ENCODE measurements around the gene CCR1.

Gene CCR1

GRCh38 chr3:46208167-46208704 lies at the start of gene CCR1:
Gene CCR1, minus strand, starts transcription at chr3:46208313. Its CDS starts 4,000 bp downstream, at chr3:46204313.
- DNase-seq, result peak; percentile 54

- DNase-seq, result no peak
Measured at GRCh38 chr3:46252980-46253379, 44.9 kb upstream of the CCR1 start.

- DNase-seq, result no peak
Measured at GRCh38 chr3:46245146-46245545, 37.0 kb upstream of the CCR1 start.

- DNase-seq, result no peak
Measured at GRCh38 chr3:46243560-46243959, 35.4 kb upstream of the CCR1 start.

GRCh38 chr3:46242120-46242519 lies 34.0 kb upstream of the CCR1 start, which contains the start of gene CCR3:
Gene CCR3, plus strand, starts transcription at chr3:46242460. Its CDS starts 22,699 bp downstream, at chr3:46265159.
- DNase-seq, result no peak

GRCh38 chr3:46239952-46240351 lies 31.8 kb upstream of the CCR1 start:
- no peak for DNase-seq

- DNase-seq, result no peak
Measured at GRCh38 chr3:46239301-46239938, 31.3 kb upstream of the CCR1 start.

- DNase-seq, result no peak
Measured at GRCh38 chr3:46238386-46238785, 30.3 kb upstream of the CCR1 start.

- no peak for DNase-seq
Measured at GRCh38 chr3:46236294-46237054, 28.4 kb upstream of the CCR1 start.

- DNase-seq, result no peak
Measured at GRCh38 chr3:46235425-46235824, 27.3 kb upstream of the CCR1 start.

GRCh38 chr3:46233194-46233593 lies 25.1 kb upstream of the CCR1 start:
- DNase-seq, result no peak

- no peak for DNase-seq
Measured at GRCh38 chr3:46231323-46231722, 23.2 kb upstream of the CCR1 start.

- DNase-seq, result no peak
Measured at GRCh38 chr3:46228260-46229242, 20.4 kb upstream of the CCR1 start.

GRCh38 chr3:46222435-46223161 lies 14.5 kb upstream of the CCR1 start:
- DNase-seq, result no peak

GRCh38 chr3:46221938-46222337 lies 13.8 kb upstream of the CCR1 start:
- DNase-seq, result no peak

GRCh38 chr3:46221391-46221790 lies 13.3 kb upstream of the CCR1 start:
- DNase-seq, result no peak

- DNase-seq, result no peak
Measured at GRCh38 chr3:46218196-46218709, 10.1 kb upstream of the CCR1 start.

- DNase-seq, result no peak
Measured at GRCh38 chr3:46215810-46216414, 7.8 kb upstream of the CCR1 start.

GRCh38 chr3:46214751-46215352 lies 6.7 kb upstream of the CCR1 start:
- DNase-seq, result no peak

GRCh38 chr3:46213201-46213600 lies 5.1 kb upstream of the CCR1 start:
- DNase-seq, result no peak

- DNase-seq, result no peak
Measured at GRCh38 chr3:46212101-46212500, 4.0 kb upstream of the CCR1 start.
